HL-60/S4 treated with phorbol 12-myristate 13-acetate at 8.2 ng/mL for 4 days and 3 days (cell line): ENCODE results near the gene CD28.
"Not testable (repeated sequence)": the region's sequence is repeated elsewhere in the genome, so short reads cannot be mapped to it uniquely, and the experiment has no call there.

Source experiments
- in situ Hi-C: fragments of 300-500 bp; cut with MboI; formaldehyde crosslinking; loops from 2 replicates; pipeline ENCODE4 v1.15.0; 2022; ENCODE audit warnings: low sequenced_read_pairs

CD28 gene

DNA sequence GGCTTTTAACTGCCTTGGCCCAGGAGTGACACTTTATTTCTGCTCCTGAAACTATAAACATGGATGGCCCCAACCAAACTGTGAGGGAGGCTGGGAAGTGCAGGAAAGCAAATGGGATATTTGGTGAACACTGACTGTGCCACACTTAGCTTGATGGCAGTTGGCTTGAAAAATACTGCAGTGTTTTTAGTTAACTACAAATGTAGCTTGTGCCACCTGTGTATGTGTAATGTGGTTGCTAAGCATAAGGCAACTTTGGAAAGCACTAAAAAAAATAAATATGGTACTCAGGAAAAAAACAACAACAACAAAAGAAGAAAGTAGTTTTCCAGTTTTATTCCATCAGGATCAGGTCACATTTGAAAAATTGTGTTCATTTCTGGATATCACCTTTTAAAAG is 73.8 kb downstream of the CD28 start:
- in situ Hi-C loops, result no loop called here

DNA sequence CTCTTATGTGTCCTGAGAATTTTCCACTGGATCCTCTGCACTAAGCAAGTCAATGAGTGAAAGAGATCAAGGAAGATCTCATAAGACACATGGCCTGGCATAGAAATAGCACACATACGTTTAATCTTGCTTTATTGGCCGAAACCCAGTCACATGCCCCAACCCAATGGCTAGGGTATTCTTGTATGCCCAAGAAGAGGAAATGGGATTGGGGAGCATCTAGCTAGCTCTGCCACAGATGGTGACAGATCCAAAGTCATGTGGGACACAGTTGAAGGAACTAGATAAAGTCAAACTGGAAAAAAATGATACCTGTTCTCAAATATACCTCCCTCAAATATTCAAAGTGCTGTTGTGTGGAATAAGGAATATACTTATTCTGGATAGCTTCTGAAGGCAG is 74.7 kb downstream of the CD28 start:
- in situ Hi-C loops, result no loop called here

DNA sequence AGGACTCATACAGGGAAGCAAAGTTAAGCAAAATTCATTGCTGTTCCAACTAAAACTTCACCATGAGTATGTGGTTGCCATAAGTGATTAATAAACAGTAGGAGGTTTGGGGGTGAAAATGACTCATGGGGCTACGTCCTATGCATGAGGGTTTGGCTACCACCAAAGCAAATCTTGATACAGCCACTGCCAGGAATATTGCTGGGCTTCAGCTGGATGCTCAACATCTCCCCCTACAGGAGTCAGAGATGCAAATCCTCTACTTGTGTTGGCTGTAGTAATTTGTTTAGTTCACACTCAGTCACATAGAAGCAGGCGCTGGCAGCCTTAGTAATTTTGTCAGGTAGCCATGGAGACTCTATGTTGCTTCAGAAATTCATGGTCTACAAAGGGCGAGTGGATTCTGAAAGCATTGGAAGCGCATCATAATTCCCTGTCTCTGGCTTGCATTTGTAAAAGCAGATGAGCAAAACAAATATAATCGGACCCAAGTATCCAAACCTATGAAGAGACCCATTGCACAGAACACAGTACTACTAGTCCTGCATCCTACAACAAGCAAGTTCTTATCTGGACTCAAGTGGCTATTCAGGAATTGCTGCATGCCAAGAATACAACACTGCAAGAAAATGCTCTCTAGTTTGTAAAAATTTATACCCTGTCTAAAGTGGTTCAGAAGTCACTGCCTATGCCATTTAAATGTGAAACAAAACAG is 76.0 kb downstream of the CD28 start:
- in situ Hi-C loops, result no loop called here

DNA sequence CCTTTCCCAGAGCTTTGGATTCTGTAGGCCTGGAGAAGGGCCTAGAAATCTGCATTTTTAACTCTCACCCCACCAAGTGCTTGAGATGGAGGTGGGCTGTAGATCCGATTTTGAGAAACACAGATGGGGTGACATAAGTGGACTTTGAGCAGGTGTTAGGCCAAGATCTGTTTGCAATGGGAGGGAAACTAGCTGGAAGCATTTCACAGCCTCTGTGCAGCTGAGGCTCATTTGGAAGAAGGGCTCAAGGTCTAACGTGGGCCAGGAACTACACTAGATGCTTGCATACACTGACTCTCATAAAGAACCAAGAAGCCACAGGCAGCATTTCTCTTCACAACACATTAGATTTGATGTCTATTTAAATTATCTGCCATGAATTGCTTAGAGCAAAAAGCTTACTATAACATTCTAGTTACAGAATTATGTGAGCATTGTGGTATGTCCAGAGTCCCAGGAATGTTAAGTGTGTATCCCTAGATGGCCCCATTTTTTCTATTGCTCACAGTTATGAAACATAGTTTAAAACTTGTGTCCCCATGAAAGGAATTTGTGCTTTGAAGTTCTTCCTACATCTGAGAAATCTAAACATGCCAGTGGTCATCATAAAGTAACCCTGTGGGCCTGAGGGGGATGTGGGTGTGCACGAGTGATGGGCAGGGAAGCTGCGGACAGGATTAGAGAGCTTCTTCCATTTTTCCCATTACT is 77.2 kb downstream of the CD28 start:
- in situ Hi-C loops, result no loop called here

GRCh38 chr2:203784710-203785270 is 78.4 kb downstream of the CD28 start:
- in situ Hi-C loops, result not testable (repeated sequence)

DNA sequence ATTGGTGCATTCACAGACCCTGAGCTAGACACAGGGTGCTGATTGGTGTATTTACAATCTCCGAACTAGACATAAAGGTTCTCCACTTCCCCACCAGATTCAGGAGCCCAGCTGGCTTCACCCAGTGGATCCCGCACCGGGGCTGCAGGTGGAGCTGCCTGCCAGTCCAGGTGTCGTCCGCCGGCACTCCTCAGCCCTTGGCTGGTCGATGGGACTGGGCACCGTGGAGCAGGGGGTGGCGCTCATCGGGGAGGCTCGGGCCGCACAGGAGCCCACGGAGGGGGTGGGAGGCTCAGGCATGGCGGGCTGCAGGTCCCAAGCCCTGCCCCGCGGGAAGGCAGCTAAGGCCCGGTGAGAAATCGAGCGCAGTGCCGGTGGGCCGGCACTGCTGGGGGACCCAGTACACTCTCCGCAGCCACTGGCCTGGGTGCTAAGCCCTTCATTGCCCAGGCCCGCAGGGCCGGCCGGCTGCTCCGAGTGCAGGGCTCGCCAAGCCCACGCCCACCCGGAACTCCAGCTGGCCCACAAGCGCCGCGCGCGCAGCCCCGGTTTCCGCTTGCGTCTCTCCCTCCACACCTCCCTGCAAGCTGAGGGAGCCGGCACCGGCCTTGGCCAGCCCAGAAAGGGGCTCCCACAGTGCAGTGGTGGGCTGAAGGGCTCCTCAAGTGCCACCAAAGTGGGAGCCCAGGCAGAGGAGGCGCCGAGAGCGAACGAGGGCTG is 79.1 kb downstream of the CD28 start:
- in situ Hi-C loops, result not testable (repeated sequence)

- in situ Hi-C loops, result no loop called here
These were observed 80.3 kb downstream of the CD28 start for GRCh38 chr2:203786549-203787351.

DNA sequence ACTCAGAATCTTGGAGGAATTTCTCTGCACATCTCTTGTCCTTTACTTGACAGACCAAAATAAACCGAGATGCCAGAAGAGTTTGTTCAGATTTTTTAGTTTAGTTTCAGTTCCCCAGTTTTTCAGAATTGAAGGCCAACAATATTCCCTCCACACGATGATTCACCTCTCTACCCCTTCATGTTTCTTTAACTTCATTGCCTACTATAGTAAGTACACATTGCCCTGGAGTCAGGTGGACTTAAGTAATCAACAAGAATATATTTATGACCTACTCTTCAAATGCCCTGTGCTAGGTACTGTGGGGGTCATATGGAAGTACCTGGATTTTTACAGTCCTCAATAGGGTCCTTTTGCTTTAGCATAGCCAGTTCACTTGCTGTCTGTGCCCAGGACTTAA is 81.5 kb downstream of the CD28 start:
- in situ Hi-C loops, result no loop called here
